ENCODE measurements around the gene MAX.
A peak's percentile ranks its signal among the peaks of the same experiment; 100 is the strongest.
"Not testable (repeated sequence)": the region's sequence is repeated elsewhere in the genome, so short reads cannot be mapped to it uniquely, and the experiment has no call there.

MAX gene

GRCh38 chr14:65103150-65103760 lies 938 bp upstream of the MAX start:
- no peak for DNase-seq

DNA sequence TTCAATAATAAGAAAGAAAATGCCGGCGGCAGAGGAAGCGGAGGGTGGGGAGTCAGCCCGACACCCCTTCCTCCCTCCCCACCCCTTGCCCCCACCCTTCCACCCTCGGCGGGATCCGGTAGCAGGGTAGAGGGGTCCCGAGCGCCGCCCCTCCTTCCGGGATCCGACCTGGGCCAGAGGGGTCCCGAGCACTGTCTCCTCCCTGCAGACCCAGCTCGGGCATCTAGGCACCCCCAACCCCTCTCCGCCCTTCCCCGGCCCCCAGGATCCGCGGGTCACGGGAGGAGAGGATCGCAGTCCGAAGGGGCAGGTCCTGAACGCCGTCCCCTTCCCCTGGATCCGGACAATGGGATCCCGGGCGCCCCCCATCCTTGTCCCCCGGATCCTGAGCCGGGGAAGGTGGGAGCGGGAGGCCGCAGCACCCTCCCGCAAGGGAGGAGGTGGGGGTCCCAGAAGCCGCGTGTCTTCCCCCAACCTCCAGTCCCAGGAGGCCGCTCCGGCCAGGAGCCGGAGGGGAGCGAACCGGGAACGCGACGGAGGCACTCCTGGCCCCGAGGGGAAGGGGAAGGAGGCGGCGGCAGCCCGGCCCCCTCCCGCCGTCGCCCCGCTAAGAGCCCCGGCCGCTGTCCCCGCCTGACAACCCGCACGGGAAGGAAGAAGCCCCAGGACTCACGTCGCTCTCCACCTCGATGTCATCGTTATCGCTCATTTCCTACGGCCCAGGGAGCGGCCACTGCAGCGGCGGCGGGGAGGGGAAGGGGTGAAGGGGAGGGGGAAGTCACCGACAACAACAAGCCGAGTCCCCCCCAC lies 481 bp downstream of the MAX start:
- peak; percentile 65 for DNase-seq

GRCh38 chr14:65100922-65101541 lies 1.3 kb downstream of the MAX start:
- no peak for DNase-seq

DNA sequence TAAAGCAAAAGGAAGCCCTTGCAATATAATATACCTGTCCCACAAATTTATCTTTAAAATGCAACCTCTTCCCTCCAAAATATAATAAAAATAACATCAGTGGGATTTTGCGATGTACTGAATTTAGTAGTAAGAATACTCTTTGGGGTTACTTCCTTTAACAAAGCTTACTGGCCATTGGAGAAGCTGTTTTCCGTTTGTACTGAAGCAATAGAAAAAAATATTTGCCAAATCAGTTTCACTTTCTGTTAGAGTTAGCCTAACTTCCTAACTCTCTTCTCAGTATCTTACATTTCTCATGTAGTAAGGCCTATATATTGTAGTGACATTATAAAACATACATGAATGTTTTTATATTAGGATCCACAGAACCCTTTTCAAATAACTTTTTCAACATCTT lies 3.7 kb downstream of the MAX start:
- no peak for DNase-seq

GRCh38 chr14:65096323-65097089 lies 5.8 kb downstream of the MAX start:
- no peak for DNase-seq

- no peak for DNase-seq
Observed at GRCh38 chr14:65095633-65096205, 6.6 kb downstream of the MAX start.

DNA sequence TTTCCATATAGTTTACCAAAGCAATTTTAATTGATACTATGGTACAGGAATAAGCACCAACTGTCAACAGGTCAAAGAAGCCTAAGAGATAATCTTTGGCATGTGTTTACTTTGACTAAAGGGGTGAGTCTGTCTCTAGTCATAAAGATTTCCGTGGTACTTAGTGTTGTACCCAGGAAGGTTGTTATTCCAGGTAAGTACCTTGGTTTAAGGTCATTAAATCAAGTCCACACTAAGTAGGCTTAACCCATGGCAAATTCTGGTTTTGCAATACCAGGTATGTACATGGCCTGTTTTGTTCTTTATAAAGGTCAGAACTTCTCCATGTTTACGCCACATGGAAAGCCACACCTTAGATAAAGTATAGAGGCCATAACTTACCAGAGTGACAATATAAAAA lies 10.0 kb downstream of the MAX start:
- DNase-seq, result no peak

GRCh38 chr14:65087835-65088234 lies 14.5 kb downstream of the MAX start:
- DNase-seq, result not testable (repeated sequence)

DNA sequence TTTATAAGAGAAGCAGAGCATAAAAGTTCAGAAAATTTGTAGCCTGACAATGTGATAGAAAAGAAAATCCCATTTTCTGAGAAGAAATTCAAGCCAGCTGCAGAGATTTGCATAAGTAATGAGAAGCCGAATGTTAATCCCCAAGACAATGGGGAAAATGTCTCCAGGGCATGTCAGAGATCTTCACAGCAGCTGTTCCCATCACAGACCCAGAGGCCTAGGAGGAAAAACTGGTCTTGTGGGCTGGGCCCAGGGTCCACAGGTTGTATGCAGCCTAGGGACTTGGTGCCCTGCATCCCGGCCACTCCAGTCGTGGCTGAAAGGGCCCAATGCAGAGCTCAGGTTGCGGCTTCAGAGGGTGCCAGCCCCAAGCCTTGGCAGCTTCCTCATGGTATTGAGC lies 15.6 kb downstream of the MAX start:
- not testable (repeated sequence) for DNase-seq

GRCh38 chr14:65084554-65085505 lies 17.5 kb downstream of the MAX start:
- DNase-seq, result no peak

DNA sequence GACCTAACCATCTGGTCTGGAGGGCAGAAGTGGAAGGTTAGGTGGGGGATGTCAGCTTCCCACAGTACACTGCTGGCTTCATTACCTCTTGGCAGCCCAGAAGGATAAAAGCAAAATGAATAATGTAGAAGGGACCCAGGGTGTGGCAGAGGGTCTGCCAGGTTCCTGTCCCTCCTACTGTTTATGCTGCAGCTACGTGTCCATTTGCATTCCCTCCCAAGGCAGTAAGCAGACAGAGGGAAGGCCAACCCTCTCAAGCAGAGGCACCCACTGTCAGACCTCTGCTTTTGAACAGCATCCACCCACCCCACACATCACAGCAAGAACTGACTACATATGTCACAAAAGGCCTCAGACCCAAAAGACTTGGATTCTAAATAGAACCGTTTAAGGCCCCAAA lies 19.4 kb downstream of the MAX start:
- DNase-seq, result no peak

GRCh38 chr14:65080960-65081747 lies 21.2 kb downstream of the MAX start:
- no peak for DNase-seq

- DNase-seq, result no peak
Observed at GRCh38 chr14:65079768-65080167, 22.5 kb downstream of the MAX start.

DNA sequence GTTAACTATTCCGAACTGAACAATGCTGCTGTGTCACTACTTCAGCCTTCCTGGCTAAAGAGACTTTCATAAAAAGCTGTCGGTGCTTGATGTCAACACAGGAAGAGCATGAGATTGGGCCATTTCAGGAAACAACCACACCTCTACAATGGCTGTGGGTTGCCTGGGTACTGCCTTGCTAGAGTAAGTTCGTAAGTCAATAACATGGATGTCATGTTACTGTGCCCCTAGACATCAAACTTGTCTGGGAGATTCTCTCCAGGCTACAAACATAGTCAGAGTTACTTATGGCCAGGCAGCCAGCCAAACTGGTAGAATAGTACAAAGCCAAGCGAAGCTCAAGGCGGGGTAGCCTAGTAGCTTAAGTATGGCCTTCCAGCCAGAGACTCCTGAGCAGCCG lies 23.1 kb downstream of the MAX start:
- no peak for DNase-seq

DNA sequence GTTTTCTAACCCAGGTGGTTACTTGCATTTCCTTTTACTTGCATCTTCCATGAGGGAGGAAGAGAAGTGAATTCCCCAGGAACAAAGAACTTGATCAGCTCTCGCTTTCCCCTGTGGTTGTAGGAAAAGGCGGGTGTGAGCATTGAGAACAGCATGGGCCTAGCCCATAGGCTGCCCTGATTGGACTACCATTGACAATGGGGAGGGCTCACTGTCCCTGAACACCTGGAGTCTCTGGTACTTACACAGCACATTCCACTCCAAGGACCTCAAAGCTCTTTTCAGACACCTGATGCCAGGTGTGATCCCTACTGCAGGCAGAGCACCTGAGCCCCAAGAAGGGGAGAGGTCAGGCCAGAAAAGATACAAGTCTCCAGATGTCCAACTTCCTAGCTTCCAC lies 25.0 kb downstream of the MAX start:
- no peak for DNase-seq

DNA sequence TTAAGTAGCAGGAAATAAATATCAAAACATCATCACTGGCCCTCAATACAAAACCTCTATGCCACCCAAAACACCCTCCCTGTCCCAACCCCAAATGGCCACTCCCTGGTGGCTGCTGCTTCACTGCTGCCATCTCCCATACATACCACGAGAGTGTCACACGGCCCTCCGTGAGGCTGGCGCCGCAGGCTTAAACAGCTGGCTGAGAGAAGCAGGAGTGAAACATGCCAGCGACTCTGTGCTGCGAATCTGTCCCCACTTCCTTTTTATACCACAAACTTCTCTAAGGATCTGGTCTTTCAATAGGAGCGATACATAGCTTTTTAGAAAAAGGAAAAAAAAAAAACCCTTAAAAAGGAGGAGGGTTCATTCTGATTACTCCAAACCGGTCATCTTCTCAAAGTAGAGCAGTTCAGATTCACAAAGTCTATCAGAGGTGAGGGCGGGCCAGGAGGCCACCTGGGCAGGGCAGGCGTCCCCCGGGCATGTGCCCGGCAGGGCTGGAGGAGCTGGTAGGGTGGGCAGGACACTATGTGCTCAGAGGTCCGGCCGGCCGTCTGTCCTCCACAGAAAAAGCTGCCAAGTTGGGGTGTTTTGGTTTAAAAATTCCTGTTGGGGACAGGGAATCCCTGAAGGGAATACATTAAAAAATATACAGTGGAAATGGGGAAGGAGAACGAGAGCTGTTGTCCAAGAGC lies 26.5 kb downstream of the MAX start:
- no peak for DNase-seq

- DNase-seq, result no peak
Observed at GRCh38 chr14:65074449-65075150, 27.7 kb downstream of the MAX start.

- no peak for DNase-seq
Observed at GRCh38 chr14:65073605-65074201, 28.6 kb downstream of the MAX start.

GRCh38 chr14:65072937-65073336 lies 29.4 kb downstream of the MAX start:
- DNase-seq, result no peak
